HG03060 (cell line): Measurements from ENCODE around the gene NPIPB9.
"Not testable (repeated sequence)": the region's sequence is repeated elsewhere in the genome, so short reads cannot be mapped to it uniquely, and the experiment has no call there.

Experiments used
- ATAC-seq: cut with Tn5 transposase; IDR thresholded peaks from one replicate; pipeline ENCODE4 v1.9.1; 2021; ENCODE audit warnings: low read depth, moderate number of reproducible peaks; ENCODE audit not compliant: unreplicated experiment

The NPIPB9 gene

DNA sequence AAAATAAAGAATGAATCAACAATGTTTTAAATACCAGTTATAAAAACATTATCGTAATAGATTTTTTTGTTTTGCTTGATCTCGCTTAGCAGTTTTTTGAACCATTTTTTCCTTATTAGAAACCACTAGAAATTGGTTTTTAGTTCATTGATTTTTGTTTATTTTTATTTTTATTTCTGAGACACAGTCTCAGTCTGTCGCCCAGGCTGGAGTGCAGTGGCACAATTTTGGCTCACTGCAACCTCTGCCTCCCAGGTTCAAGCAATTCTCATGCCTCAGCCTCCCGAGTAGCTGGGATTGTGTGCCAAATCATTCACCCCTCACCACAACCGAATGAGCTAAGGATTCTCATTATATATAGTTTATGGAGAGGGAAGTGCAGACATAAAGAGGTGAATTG lies at the start of gene NPIPB9:
Gene NPIPB9 (plus strand): TSS at position 301 of the 400 bp plus-strand sequence.
- ATAC-seq, result not testable (repeated sequence)

DNA sequence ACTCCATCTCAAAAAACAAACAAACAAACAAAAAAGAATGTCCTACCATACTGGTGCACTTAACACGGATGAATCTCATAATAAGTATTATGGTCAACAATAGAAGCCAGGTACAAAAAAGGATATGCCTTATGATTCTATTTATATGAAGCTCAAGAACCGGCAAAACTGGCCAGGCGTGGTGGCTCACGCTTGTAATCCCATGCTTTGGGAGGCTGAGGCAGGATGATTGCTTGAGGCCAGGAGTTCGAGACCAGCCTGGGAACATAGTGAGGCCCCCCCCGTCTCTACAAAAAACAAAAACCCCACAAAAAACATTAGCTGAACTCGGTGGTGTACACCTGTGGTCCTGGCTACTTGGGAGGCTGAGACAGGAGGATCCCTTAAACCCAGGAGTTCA lies 47.3 kb upstream of the NPIPB9 start:
- ATAC-seq, result not testable (repeated sequence)

- peak; percentile 90 for ATAC-seq
Observed at GRCh38 chr16:28711220-28712083, 40.1 kb upstream of the NPIPB9 start, which contains the start of gene EIF3C. Gene EIF3C, plus strand, starts transcription at chr16:28711464. Its CDS starts 223 bp downstream, at chr16:28711687.

DNA sequence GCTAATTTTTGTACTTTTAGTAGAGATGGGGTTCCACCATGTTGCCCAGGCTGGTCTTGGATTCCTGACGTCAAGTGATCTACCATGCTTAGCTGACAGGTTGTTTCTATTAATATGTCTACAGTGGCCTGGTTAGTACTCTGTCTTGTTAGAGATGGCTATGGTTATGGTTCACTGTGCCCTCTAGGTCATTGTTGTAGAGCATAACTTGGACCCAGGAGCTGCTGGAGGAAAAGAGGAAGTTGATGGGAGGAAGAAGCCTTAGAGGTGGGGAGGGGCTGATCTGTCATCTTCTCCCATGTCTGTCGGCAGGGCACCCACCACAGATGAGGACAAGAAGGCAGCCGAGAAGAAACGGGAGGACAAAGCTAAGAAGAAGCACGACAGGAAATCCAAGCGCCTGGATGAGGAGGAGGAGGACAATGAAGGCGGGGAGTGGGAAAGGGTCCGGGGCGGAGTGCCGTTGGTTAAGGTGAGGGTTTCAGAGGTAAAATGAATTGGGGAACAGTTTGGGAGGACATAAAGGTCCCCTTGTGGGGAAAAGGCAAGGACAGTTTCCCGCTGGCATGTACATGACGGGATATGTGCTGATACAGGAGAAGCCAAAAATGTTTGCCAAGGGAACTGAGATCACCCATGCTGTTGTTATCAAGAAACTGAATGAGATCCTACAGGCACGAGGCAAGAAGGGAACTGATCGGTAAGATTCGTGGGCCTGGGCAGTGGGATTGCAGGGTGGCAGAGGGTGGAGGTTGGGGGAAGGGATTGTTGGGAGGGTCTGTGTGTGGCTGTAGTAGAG lies 28.5 kb upstream of the NPIPB9 start:
- not testable (repeated sequence) for ATAC-seq

DNA sequence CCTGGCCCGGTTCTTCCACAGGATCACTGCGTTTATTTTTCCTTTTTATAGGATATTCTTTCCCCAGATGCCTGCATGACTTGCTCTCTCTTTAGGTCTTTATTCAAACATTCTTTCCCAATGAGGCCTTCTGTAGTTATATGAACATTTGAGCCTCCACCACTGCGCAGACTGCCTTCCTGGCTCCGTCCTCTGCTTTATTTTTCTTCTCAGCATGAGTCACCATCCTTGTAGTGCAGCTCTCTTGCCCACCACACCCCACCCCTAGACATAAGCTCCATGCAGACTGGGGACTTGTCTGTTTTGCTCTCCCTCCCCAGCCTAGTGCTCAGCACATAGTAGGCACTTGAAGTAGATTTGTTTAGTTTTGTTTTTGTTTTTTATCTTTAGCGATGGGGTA lies 20.3 kb upstream of the NPIPB9 start:
- ATAC-seq, result not testable (repeated sequence)

- ATAC-seq, result not testable (repeated sequence)
Observed at GRCh38 chr16:28732455-28733124, 19.0 kb upstream of the NPIPB9 start.

DNA sequence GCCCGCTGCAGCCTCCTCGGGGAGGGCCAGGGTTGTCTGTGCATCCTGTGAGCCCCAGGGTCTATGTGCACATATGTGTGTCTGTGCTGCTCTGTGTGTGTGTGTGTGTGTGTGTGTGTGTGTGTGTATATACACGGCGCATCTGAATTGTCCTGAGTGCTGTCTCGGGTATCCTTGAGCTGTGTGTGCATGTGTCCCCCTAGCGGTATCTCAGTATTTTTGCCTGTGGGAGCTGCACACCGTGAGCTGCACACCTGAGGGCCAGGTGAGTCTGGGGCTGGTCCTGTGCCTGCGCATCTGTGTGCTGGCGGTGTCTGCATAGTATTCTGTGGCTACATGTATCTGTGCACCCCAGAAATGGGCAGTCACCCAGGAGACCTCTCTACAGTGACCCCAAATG lies 11.8 kb upstream of the NPIPB9 start:
- ATAC-seq, result not testable (repeated sequence)

DNA sequence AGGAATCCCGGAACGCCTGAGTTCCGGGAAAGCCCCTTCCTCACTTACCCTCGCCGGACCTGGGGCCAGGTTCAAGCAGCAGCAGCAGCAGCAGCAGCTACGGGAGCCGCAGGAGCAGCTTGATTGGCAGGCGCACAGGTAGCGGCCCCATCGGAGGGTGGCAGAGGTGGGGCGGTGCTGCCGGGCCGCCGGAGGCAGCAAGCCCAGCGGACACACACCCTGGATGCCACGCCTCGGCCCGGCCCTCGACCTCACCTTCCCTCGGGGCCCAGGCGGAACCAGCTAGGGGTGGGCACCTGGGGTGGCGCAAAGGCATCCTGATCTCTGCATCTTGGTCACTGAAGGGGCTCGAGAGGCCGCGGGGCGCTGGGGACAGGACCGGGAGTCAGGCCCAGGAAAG lies 11.0 kb upstream of the NPIPB9 start:
- not testable (repeated sequence) for ATAC-seq

DNA sequence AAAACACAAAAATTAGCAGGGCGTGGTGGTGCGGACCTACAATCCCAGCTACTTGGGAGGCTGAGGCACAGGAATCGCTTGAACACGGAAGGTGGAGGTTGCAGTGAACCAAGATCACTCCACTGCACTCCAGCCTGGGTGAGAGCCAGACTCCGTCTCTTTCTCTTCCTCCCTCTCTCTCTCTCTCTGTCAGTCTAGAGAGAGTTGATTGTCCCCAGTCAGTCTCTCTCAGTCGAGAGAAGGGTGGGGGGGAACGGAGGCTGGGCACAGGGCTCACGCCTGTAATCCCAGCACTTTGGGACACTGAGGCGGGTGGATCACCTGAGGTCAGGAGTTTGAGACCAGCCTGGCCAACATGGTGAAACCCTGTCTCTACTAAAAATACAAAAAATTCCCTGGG lies 10.3 kb upstream of the NPIPB9 start:
- not testable (repeated sequence) for ATAC-seq

- not testable (repeated sequence) for ATAC-seq
Observed at GRCh38 chr16:28746618-28747350, 4.8 kb upstream of the NPIPB9 start.

DNA sequence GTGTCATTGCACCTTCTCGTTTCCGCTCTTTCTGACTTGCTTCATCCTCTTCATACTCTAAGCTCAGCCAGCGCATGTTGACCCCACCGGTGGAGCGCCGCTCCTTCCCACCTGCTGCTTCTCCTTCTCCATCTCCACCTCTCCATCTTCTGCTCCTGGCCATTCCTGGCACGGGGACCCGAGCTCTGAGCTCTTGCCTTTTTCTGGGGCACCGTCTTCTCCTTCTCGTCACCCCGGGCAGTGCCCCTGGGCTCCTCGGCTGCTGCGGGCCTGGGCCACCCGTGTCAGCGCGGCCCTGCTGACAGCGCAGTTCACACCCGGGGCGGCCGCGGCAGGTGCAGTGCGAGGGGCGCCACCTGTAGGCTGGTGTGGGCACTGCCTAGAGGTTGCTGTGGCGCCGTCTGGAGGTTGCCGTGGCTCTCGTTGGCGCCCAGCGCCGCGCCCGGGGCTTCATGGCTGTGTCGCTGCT lies 1.6 kb upstream of the NPIPB9 start:
- not testable (repeated sequence) for ATAC-seq

GRCh38 chr16:28750469-28751067 lies 1.0 kb upstream of the NPIPB9 start:
- not testable (repeated sequence) for ATAC-seq

- not testable (repeated sequence) for ATAC-seq
Observed at GRCh38 chr16:28781697-28782096, 30.1 kb downstream of the NPIPB9 start.

DNA sequence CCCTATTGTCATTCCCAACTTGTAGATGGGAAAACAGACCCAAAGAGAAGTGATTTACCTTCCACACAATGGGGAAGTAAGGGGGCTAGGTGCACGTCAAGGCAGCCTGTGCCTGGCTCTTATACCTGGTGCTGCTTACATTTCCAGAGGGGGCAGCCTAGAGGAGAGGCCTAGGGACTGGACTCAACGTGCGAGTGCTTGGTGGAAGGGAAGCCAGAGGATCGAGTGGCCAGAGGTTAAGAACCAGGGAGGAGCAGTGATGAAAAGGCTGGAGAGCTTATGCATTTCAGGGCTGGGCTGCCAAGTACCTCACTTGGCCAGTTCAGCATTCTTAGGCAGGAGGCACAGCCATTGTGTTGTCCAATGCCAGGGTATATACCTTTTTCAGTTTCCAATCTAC lies 30.8 kb downstream of the NPIPB9 start:
- not testable (repeated sequence) for ATAC-seq

GRCh38 chr16:28802235-28803019 lies 50.8 kb downstream of the NPIPB9 start:
- not testable (repeated sequence) for ATAC-seq

DNA sequence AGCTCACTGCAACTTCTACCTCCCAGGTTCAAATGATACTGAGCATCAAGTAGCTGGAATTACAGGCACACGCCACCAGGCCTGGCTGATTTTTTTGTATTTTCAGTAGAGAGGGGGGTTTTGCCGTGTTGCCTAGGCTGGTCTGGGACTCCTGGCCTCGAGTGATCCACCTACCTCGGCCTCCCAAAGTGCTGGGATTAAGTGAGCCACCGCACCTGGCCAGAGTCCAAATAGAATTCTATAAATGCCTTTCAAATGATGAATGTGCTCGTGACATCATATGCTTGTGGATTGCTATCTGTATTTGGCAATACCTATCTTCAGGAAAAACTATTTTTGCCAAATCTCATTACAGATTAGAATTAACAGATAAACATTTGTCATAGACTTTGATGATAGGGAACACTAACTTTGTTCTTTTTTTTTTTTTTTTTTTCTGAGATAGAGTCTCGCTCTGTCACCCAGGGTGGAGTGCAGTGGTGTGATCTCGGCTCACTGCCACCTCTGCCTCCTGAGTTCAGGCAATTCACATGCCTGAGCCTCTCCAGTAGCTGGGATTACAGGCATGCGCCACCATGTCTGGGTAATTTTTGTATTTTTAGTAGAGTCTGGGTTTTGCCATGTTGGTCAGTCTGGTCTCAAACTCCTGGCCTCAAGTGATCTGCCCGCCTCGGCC lies 56.0 kb downstream of the NPIPB9 start:
- ATAC-seq, result not testable (repeated sequence)

DNA sequence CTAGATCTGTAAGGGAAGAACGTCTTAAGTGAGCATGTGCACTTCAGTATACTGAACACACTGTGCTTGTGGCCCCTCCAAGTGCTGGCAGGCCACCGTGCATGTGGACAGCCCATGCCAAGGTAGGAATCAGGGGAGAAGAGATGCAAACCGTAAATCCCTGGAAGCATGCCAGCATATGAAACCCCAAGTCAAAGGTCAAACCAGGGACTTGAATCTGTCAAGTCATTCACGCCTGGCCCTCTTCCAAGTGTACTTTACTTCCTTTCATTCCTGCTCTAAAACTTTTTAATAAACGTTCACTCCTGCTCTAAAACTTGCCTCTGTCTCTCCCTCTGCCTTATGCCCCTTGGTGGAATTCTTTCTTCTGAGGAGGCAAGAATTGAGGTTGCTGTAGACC lies 68.4 kb downstream of the NPIPB9 start:
- no peak for ATAC-seq

DNA sequence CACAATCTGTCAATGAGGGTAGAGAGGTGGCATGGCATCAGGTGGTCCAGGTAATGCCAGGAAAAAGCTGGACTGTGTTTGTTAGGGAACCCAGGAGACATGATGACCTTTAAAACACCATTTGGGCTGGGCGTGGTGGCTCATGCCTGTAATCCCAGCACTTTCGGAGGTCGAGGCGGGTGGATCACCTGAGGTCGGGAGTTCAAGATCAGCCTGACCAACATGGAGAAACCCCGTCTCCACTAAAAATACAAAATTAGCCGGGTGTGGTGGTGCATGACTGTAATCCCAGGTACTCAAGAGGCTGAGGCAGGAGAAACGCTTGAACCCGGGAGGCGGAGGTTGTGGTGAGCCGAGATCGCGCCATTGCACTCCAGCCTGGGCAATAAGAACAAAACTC lies 69.0 kb downstream of the NPIPB9 start:
- not testable (repeated sequence) for ATAC-seq
